A549 (cell line): ENCODE data around the gene ST6GALNAC1. TPM values are rescaled to one million over a fixed set of nuclear protein-coding genes. Genes with fewer than 3 reads are reported as not detected.

ENCODE experiments used
- ATAC-seq, 2 experiments: fragments of 200-7000 bp in 1 of 2; fragments of >200 bp in 1 of 2; cut with Nextera tagmentation in 1 of 2; cut with Tn5 transposase in 1 of 2; 3 replicates each; pipeline versions ENCODE4 v1.8.0 to v1.9.1; 2018 to 2020; ENCODE audit warnings: mild to moderate bottlenecking in 1 of 2, moderate library complexity in 1 of 2
- CTCF ChIA-PET: fragments of 300-600 bp; sonication (Branson Sonifier 250); formaldehyde crosslinking; extraction: SDS; loops from one replicate; lab custom pipeline; 2021; ENCODE audit warnings: antibody characterized with exemption, inconsistent platforms; lab: Yijun Ruan, JAX
- POLR2A ChIA-PET: fragments of 350-600 bp; formaldehyde crosslinking; extraction: SDS; loops from one replicate; lab custom pipeline; 2021; ENCODE audit warnings: antibody characterized with exemption, inconsistent platforms; lab: Yijun Ruan, JAX
- DNase-seq, 2 experiments: peaks; one replicate each; pipeline versions ENCODE4 v3.0.0 to v3.0.0-alpha.2; 2011 to 2016; ENCODE audit warnings: low read depth in 1 of 2, low spot score in 1 of 2
- FAIRE-seq: peaks from 2 replicates; lab custom pipeline; 2011; peaks lifted over from hg19 to GRCh38; lab: Jason Lieb, UNC
- H3K27ac ChIP-seq, 2 experiments: fragments of >200 bp; sonication (Bioruptor Twin); formaldehyde crosslinking; 3 replicates each; pipeline ENCODE4 v1.5.1; 2016 to 2017
- H3K4me1 ChIP-seq: fragments of >200 bp; sonication (Bioruptor Twin); formaldehyde crosslinking; 3 replicates; pipeline ENCODE4 v1.6.1; 2016
- H3K4me2 ChIP-seq: fragments of >200 bp; sonication (Bioruptor Twin); formaldehyde crosslinking; 3 replicates; pipeline ENCODE4 v1.6.1; 2016
- H3K4me3 ChIP-seq: fragments of >200 bp; sonication (Bioruptor Twin); formaldehyde crosslinking; 3 replicates; pipeline ENCODE4 v1.5.1; 2016
- H3K9me3 ChIP-seq: fragments of >200 bp; sonication (Bioruptor Twin); formaldehyde crosslinking; 3 replicates; pipeline ENCODE4 v1.6.1; 2016
- CBX2 ChIP-seq: fragments of 200-600 bp; sonication (generic); IDR thresholded peaks from 2 replicates; pipeline ENCODE4 v1.6.1; 2016; ENCODE audit warnings: low read depth, mild to moderate bottlenecking, borderline replicate concordance
- CBX8 ChIP-seq: fragments of 200-600 bp; sonication (generic); IDR thresholded peaks from 2 replicates; pipeline ENCODE4 v1.6.1; 2016
- CEBPB ChIP-seq, 2 experiments: fragments of >200 bp in 1 of 2; sonication (Bioruptor Twin) in 1 of 2; formaldehyde crosslinking in 1 of 2; IDR thresholded peaks; 2 replicates each; pipeline ENCODE4 v1.6.1; 2012 to 2016
- CHD2 ChIP-seq: fragments of 150-350 bp; IDR thresholded peaks from 2 replicates; pipeline ENCODE4 v1.6.1; 2014; ENCODE audit warnings: low read length; ENCODE audit not compliant: partially characterized antibody
- CHD4 ChIP-seq: fragments of 200-600 bp; sonication (generic); IDR thresholded peaks from 2 replicates; pipeline ENCODE4 v1.6.1; 2016; ENCODE audit warnings: antibody characterized with exemption, mild to moderate bottlenecking, borderline replicate concordance
- EHF ChIP-seq: fragments of 250-450 bp; sonication (Bioruptor Pico); IDR thresholded peaks from 2 replicates; pipeline ENCODE4 v1.5.0; 2020; ENCODE audit warnings: mild to moderate bottlenecking
- EP300 ChIP-seq, 2 experiments: fragments of >200 bp; sonication (Bioruptor Twin); formaldehyde crosslinking; IDR thresholded peaks; 2 replicates in 1 of 2; 3 replicates in 1 of 2; pipeline ENCODE4 v1.6.1; 2016 to 2017
- ESRRA ChIP-seq: fragments of 150-350 bp; IDR thresholded peaks from 2 replicates; pipeline ENCODE4 v1.6.1; 2014; ENCODE audit warnings: mild to moderate bottlenecking, low read length, borderline replicate concordance
- FOSL2 ChIP-seq, 2 experiments: fragments of 450-650 bp in 1 of 2; fragments of >200 bp in 1 of 2; sonication (Bioruptor Twin) in 1 of 2; formaldehyde crosslinking; IDR thresholded peaks; 2 replicates each; pipeline versions ENCODE4 v1.5.0 to v1.6.1; 2016 to 2020; ENCODE audit warnings: mild to moderate bottlenecking in 1 of 2, moderate library complexity in 1 of 2
- GATA3 ChIP-seq: IDR thresholded peaks from 2 replicates; pipeline ENCODE4 v1.6.1; 2012; ENCODE audit warnings: borderline replicate concordance
- HDAC2 ChIP-seq: fragments of 200-600 bp; sonication (generic); IDR thresholded peaks from 2 replicates; pipeline ENCODE4 v1.6.1; 2016
- HEYL ChIP-seq: fragments of 250-450 bp; sonication (Bioruptor Pico); IDR thresholded peaks from 2 replicates; pipeline ENCODE4 v1.8.0; 2021; ENCODE audit warnings: mild to moderate bottlenecking, moderate library complexity
- HOXB13 ChIP-seq: fragments of 250-450 bp; sonication (Bioruptor Pico); IDR thresholded peaks from 2 replicates; pipeline ENCODE4 v1.5.0; 2020; ENCODE audit warnings: low read depth, mild to moderate bottlenecking, moderate library complexity
- HOXB5 ChIP-seq: fragments of 250-450 bp; sonication (Bioruptor Pico); IDR thresholded peaks from 2 replicates; pipeline ENCODE4 v1.5.0; 2020; ENCODE audit warnings: mild to moderate bottlenecking, moderate library complexity
- MAFK ChIP-seq: fragments of 450-650 bp; IDR thresholded peaks from 2 replicates; pipeline ENCODE4 v1.6.1; 2014; ENCODE audit not compliant: partially characterized antibody
- NFE2L2 ChIP-seq: fragments of 150-350 bp; conservative IDR thresholded peaks from 2 replicates; pipeline ENCODE4 v1.6.1; 2014; ENCODE audit warnings: low read length
- NPAS2 ChIP-seq: fragments of 250-450 bp; sonication (Bioruptor Pico); IDR thresholded peaks from 2 replicates; pipeline ENCODE4 v1.8.0; 2022; ENCODE audit warnings: mild to moderate bottlenecking, moderate library complexity, borderline replicate concordance
- NR3C1 ChIP-seq: fragments of >200 bp; sonication (Bioruptor Twin); formaldehyde crosslinking; IDR thresholded peaks from 3 replicates; pipeline ENCODE4 v1.6.1; 2017
- POLR2AphosphoS2 ChIP-seq: conservative IDR thresholded peaks from 2 replicates; pipeline ENCODE4 v1.6.1; 2012; ENCODE audit warnings: low read length, improper control_type of control experiment, inconsistent platforms
- RAD21 ChIP-seq, 2 experiments: fragments of >200 bp in 1 of 2; sonication (Bioruptor Twin) in 1 of 2; formaldehyde crosslinking in 1 of 2; IDR thresholded peaks in 1 of 2; conservative IDR thresholded peaks in 1 of 2; 2 replicates in 1 of 2; 3 replicates in 1 of 2; pipeline ENCODE4 v1.6.1; 2012 to 2018; ENCODE audit warnings: inconsistent platforms in 1 of 2
- RCOR1 ChIP-seq: fragments of 150-350 bp; IDR thresholded peaks from 2 replicates; pipeline ENCODE4 v1.6.1; 2014; ENCODE audit warnings: antibody characterized with exemption, low read length, low read depth
- RFX5 ChIP-seq: fragments of 450-650 bp; IDR thresholded peaks from 2 replicates; pipeline ENCODE4 v1.7.1; 2014; ENCODE audit warnings: antibody characterized with exemption, mild to moderate bottlenecking, moderate library complexity
- SMC3 ChIP-seq: fragments of >200 bp; sonication (Bioruptor Twin); formaldehyde crosslinking; IDR thresholded peaks from 3 replicates; pipeline ENCODE4 v1.6.1; 2018; ENCODE audit warnings: inconsistent platforms
- TFCP2L1 ChIP-seq: fragments of 250-450 bp; sonication (Bioruptor Pico); IDR thresholded peaks from 2 replicates; pipeline ENCODE4 v1.5.0; 2021; ENCODE audit warnings: mild to moderate bottlenecking
- ZNF302 ChIP-seq: fragments of 250-450 bp; sonication (Bioruptor Pico); IDR thresholded peaks from 2 replicates; pipeline ENCODE4 v1.9.0; 2021; ENCODE audit warnings: inconsistent platforms, mild to moderate bottlenecking, moderate library complexity
- ZSCAN20 ChIP-seq: fragments of 250-450 bp; sonication (Bioruptor Pico); IDR thresholded peaks from 2 replicates; pipeline ENCODE4 v1.8.0; 2022; ENCODE audit warnings: mild to moderate bottlenecking, moderate library complexity
- WGBS: methylation state at CpG from one replicate; pipeline ENCODE4 v1.1.6; 2017; ENCODE audit errors: missing lambda C conversion rate; 5-methylcytosine and 5-hydroxymethylcytosine counted together
- polyA plus RNA-seq, 4 experiments: library from polyadenylated mRNA; depleted of rRNA in 3 of 4; stranded (reverse); fragments of >200 nt; fragmentation: RNase III in 1 of 4; extraction: RNeasy Plus Mini Kit Qiagen cat#74134 plus additional on column Dnase treatment in 1 of 4; gene quantifications; 2 replicates in 3 of 4; 3 replicates in 1 of 4; pipeline ENCODE4 v1.2.3, GENCODE V29; 2011 to 2017
- TF ChIP-seq, protein P1 (sequence below): IDR thresholded peaks from 2 replicates; pipeline ENCODE4 v1.6.1; 2012; ENCODE audit warnings: low read depth, borderline replicate concordance
- TF ChIP-seq, protein P2 (sequence below): fragments of 200-600 bp; sonication (generic); IDR thresholded peaks from 2 replicates; pipeline ENCODE4 v1.6.1; 2016; ENCODE audit warnings: antibody characterized with exemption, mild to moderate bottlenecking, moderate library complexity
- TF ChIP-seq, protein P3 (sequence below): IDR thresholded peaks from 2 replicates; pipeline ENCODE4 v1.6.1; 2012
- TF ChIP-seq, protein P4 (sequence below): fragments of 450-650 bp; IDR thresholded peaks from 2 replicates; pipeline ENCODE4 v1.6.1; 2014; ENCODE audit warnings: antibody characterized with exemption

ST6GALNAC1 gene
- polyA plus RNA-seq, 2 of the 4 experiments (the other 2 are of a cell fraction) = 0.27 to 0.72 TPM

DNA sequence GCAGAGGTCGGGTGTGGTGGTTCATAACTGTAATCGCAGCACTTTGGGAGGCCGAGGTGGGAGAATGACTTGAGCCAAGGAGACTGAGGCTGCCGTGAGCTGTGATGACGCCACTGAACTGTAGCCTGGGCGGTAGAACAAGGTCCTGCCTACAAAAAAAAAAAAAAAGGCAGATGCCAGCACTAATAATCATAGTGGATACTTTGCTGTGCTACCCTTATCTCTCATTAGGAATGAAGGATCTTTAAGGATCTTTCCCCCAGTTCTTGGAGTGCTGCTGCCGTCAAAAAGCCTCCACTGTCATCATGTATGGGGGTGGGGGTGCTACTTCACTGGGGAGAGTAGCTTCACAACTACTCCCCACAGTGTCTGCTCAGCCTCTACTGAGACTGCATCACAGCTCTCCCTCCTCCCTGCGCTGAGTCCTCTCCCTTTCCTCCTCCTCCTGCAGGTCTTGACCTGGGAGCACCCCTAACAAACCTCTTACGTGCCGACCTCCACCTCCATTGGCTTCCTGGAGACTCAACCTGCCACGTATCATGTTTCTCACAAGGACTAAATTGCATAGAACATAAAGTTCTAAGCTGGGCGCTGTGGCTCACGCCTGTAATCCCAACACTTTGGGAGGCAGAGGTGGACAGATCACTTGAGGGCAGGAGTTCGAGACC is 24.4 kb upstream of the ST6GALNAC1 start:
- no peak for TF ChIP-seq EP300 (IDR thresholded peaks at IDR 0.05)
- no peak for TF ChIP-seq ZSCAN20
- no peak for TF ChIP-seq MAFK
- TF ChIP-seq, all 56 proteins: peak for 0
- ChIA-PET CTCF (interaction anchor here (1.1 to 14.0 kb wide), 9 partner anchors 14 to 161 kb away, joined by 3 to 123 read pairs (median 5); no protein-coding TSS in a partner anchor), POLR2A (no interaction called here)
- no peak overlapping the region for H3K4me2 ChIP-seq
- no peak overlapping the region for H3K4me3 ChIP-seq
- H3K27ac ChIP-seq = no peak overlapping the region
- ATAC-seq = no peak
- DNase-seq = no peak
- FAIRE-seq = no peak
- H3K9me3 ChIP-seq = no peaks in the 10 kb centered on the region
- H3K4me1 ChIP-seq = peaks cover 14% of the 10 kb centered on the region
- WGBS = 74% methylated on average over 14 of the region's 14 CpGs

DNA sequence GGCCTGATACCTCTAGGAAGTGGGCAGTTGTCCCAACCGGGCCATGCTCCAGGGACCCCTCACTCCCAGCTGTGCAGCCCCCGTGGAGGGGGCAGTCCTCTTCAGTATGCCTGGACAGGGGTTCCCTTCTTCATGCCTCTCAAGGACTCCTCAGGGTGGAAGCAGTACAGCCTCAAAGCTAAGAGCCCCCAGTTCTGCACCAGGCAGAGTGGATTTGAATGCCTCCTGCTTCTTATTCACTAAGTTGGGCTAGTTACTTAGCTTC is 23.9 kb upstream of the ST6GALNAC1 start:
- TF ChIP-seq HDAC2 (no peak), ZNF302 (CRISPR knock-in tag) (no peak), RCOR1 (no peak), TFCP2L1 (CRISPR knock-in tag) (no peak), EP300 (IDR thresholded peaks at IDR 0.05) (no peak), HOXB13 (CRISPR knock-in tag) (no peak), HEYL (CRISPR knock-in tag) (no peak), GATA3 (no peak), EHF (no peak), NPAS2 (CRISPR knock-in tag) (no peak), CEBPB (IDR thresholded peaks at IDR 0.05) (no peak), CBX2 (no peak), NFE2L2 (no peak), RAD21 (conservative IDR thresholded peaks at IDR 0.05 in 1 of 2, IDR thresholded peaks at IDR 0.05 in 1 of 2) (no peak), CBX8 (no peak), CHD4 (no peak), POLR2AphosphoS2 (no peak), HOXB5 (CRISPR knock-in tag) (no peak), RFX5 (no peak)
- TF ChIP-seq, protein P1, sequence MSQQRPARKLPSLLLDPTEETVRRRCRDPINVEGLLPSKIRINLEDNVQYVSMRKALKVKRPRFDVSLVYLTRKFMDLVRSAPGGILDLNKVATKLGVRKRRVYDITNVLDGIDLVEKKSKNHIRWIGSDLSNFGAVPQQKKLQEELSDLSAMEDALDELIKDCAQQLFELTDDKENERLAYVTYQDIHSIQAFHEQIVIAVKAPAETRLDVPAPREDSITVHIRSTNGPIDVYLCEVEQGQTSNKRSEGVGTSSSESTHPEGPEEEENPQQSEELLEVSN = no peak
- TF ChIP-seq, all 56 proteins: peak for 0
- no peak for FAIRE-seq
- POLR2A ChIA-PET = no interaction called here

DNA sequence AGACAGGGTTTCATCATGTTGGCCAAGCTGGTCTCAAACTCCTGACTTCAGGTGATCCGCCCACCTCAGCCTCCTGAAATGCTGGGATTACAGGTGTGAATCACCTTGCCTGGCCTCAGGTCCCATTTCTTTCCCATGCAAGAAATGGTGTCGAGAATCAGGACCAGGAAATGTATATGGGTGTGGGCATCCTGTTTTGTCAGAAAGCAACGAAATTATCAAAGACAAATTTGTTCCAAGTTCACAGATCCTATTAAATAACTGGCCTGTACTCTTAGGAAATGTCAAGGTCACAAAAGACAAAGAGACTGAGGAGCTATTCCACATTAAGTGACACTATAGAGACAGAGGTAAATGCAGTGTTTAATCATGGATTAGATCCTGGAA is 17.1 kb upstream of the ST6GALNAC1 start:
- no peak for ATAC-seq
- no peaks in the 10 kb centered on the region for H3K9me3 ChIP-seq
- H3K4me2 ChIP-seq = peak overlapping the region; percentile 45; the same call in 2 of the 3 replicates
- ChIA-PET CTCF (interaction anchor here (0.9 to 14.0 kb wide), 3 partner anchors 23 to 114 kb away, joined by 3 to 123 read pairs (median 3); no protein-coding TSS in a partner anchor), POLR2A (no interaction called here)
- H3K4me3 ChIP-seq = no peak overlapping the region
- 60% methylated on average over 3 of the region's 3 CpGs for WGBS
- FAIRE-seq = no peak
- no peak for DNase-seq
- peaks cover 18% of the 10 kb centered on the region for H3K4me1 ChIP-seq
- peak overlapping the region in 1 of 2 experiments; percentile 74; a peak in 3 of 6 replicates for H3K27ac ChIP-seq
- no peak for TF ChIP-seq NR3C1
- no peak for TF ChIP-seq ZNF302 (CRISPR knock-in tag)
- TF ChIP-seq HEYL (CRISPR knock-in tag) = no peak
- no peak for TF ChIP-seq RAD21 (conservative IDR thresholded peaks at IDR 0.05 in 1 of 2, IDR thresholded peaks at IDR 0.05 in 1 of 2)
- TF ChIP-seq HDAC2 = no peak
- TF ChIP-seq, protein P2, sequence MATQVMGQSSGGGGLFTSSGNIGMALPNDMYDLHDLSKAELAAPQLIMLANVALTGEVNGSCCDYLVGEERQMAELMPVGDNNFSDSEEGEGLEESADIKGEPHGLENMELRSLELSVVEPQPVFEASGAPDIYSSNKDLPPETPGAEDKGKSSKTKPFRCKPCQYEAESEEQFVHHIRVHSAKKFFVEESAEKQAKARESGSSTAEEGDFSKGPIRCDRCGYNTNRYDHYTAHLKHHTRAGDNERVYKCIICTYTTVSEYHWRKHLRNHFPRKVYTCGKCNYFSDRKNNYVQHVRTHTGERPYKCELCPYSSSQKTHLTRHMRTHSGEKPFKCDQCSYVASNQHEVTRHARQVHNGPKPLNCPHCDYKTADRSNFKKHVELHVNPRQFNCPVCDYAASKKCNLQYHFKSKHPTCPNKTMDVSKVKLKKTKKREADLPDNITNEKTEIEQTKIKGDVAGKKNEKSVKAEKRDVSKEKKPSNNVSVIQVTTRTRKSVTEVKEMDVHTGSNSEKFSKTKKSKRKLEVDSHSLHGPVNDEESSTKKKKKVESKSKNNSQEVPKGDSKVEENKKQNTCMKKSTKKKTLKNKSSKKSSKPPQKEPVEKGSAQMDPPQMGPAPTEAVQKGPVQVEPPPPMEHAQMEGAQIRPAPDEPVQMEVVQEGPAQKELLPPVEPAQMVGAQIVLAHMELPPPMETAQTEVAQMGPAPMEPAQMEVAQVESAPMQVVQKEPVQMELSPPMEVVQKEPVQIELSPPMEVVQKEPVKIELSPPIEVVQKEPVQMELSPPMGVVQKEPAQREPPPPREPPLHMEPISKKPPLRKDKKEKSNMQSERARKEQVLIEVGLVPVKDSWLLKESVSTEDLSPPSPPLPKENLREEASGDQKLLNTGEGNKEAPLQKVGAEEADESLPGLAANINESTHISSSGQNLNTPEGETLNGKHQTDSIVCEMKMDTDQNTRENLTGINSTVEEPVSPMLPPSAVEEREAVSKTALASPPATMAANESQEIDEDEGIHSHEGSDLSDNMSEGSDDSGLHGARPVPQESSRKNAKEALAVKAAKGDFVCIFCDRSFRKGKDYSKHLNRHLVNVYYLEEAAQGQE = no peak
- no peak for TF ChIP-seq GATA3
- TF ChIP-seq CBX8 = no peak
- TF ChIP-seq, protein P3, sequence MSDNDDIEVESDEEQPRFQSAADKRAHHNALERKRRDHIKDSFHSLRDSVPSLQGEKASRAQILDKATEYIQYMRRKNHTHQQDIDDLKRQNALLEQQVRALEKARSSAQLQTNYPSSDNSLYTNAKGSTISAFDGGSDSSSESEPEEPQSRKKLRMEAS = no peak
- no peak for TF ChIP-seq ESRRA
- no peak for TF ChIP-seq RCOR1
- TF ChIP-seq, protein P4, sequence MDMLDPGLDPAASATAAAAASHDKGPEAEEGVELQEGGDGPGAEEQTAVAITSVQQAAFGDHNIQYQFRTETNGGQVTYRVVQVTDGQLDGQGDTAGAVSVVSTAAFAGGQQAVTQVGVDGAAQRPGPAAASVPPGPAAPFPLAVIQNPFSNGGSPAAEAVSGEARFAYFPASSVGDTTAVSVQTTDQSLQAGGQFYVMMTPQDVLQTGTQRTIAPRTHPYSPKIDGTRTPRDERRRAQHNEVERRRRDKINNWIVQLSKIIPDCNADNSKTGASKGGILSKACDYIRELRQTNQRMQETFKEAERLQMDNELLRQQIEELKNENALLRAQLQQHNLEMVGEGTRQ = no peak
- TF ChIP-seq SMC3 = no peak
- no peak for TF ChIP-seq FOSL2 (IDR thresholded peaks at IDR 0.05)
- TF ChIP-seq FOSL2 (CRISPR knock-in tag; IDR thresholded peaks at IDR 0.05) = no peak
- no peak for TF ChIP-seq ZSCAN20
- TF ChIP-seq NFE2L2 = no peak
- no peak for TF ChIP-seq EHF
- TF ChIP-seq CHD2 = no peak

More for the DNA sequence above, 23.9 kb upstream of the ST6GALNAC1 start:
- no peak for ATAC-seq
- CTCF ChIA-PET = interaction anchor here (1.1 to 14.0 kb wide), 8 partner anchors 13 to 160 kb away, joined by 3 to 123 read pairs (median 6); no protein-coding TSS in a partner anchor
- Histone ChIP-seq H3K9me3 (no peaks in the 10 kb centered on the region), H3K27ac (no peak overlapping the region), H3K4me2 (no peak overlapping the region), H3K4me3 (no peak overlapping the region), H3K4me1 (peaks cover 9% of the 10 kb centered on the region)
- DNase-seq = no peak
- 80% methylated on average over 1 of the region's 2 CpGs for WGBS
